A673 (cell line): ENCODE data around the gene ANTKMT. TPM values are rescaled to one million over a fixed set of nuclear protein-coding genes. Genes with fewer than 3 reads are reported as not detected.

ENCODE experiments used
- BruUV-seq: library from RNA; stranded (reverse); fragments of 400-500 nt; replicated peaks from 2 replicates; lab custom pipeline; 2021; lab: Mats Ljungman, UMichigan
- CTCF ChIA-PET: fragments of 300-600 bp; sonication (Branson Sonifier 250); formaldehyde crosslinking; loops from one replicate; lab custom pipeline; 2022; ENCODE audit warnings: antibody characterized with exemption; lab: Charles Lee
- POLR2A ChIA-PET: fragments of 300-600 bp; sonication (Branson Sonifier 250); formaldehyde crosslinking; loops from one replicate; lab custom pipeline; 2022; ENCODE audit warnings: antibody characterized with exemption; ENCODE audit not compliant: low non-redundant PET; lab: Charles Lee
- DNase-seq: peaks from one replicate; pipeline ENCODE4 v3.0.0-alpha.2; 2015; ENCODE audit warnings: low spot score
- H3K27ac ChIP-seq: fragments of 200-600 bp; sonication (generic); 2 replicates; pipeline ENCODE4 v1.5.1; 2016; ENCODE audit warnings: mixed run types, low read depth, mild to moderate bottlenecking, mixed read lengths, antibody characterized with exemption, low read length; ENCODE audit not compliant: poor library complexity, severe bottlenecking
- H3K27me3 ChIP-seq: fragments of 200-600 bp; sonication (generic); replicated peaks from 2 replicates; pipeline ENCODE4 v1.6.1; 2017; ENCODE audit warnings: mixed run types, low read depth, mild to moderate bottlenecking, mixed read lengths, antibody characterized with exemption, low read length; ENCODE audit not compliant: insufficient read depth, poor library complexity
- H3K36me3 ChIP-seq: fragments of 200-600 bp; sonication (generic); 2 replicates; pipeline ENCODE4 v1.6.1; 2016; ENCODE audit warnings: mixed run types, mild to moderate bottlenecking, mixed read lengths, antibody characterized with exemption, low read length; ENCODE audit not compliant: insufficient read depth, poor library complexity, severe bottlenecking
- H3K4me1 ChIP-seq: fragments of 200-600 bp; sonication (generic); 2 replicates; pipeline ENCODE4 v1.6.1; 2017; ENCODE audit warnings: mixed run types, mild to moderate bottlenecking, mixed read lengths, antibody characterized with exemption, low read length; ENCODE audit not compliant: insufficient read depth, poor library complexity, severe bottlenecking
- H3K4me3 ChIP-seq: fragments of 200-600 bp; sonication (generic); 2 replicates; pipeline ENCODE4 v1.5.1; 2016; ENCODE audit warnings: low read depth, mixed run types, mild to moderate bottlenecking, mixed read lengths, low read length; ENCODE audit not compliant: poor library complexity, severe bottlenecking
- H3K9me3 ChIP-seq: fragments of 200-600 bp; sonication (generic); 2 replicates; pipeline ENCODE4 v1.6.1; 2016; ENCODE audit warnings: mixed run types, low read depth, mild to moderate bottlenecking, mixed read lengths, antibody characterized with exemption, low read length; ENCODE audit not compliant: poor library complexity, severe bottlenecking
- EZH2 ChIP-seq: fragments of 200-600 bp; sonication (generic); IDR thresholded peaks from 2 replicates; pipeline ENCODE4 v1.6.1; 2017; ENCODE audit warnings: borderline replicate concordance, low read depth, mild to moderate bottlenecking, mixed read lengths, antibody characterized with exemption, low read length; ENCODE audit not compliant: poor library complexity, severe bottlenecking
- intact Hi-C: fragments of 100-400 bp; cut with micrococcal nuclease; formaldehyde crosslinking; loops from one replicate; pipeline ENCODE4 v1.10.0; 2022; ENCODE audit not compliant: unreplicated experiment
- total RNA-seq: library from RNA; stranded (reverse); gene quantifications from 2 replicates; pipeline ENCODE4 v1.2.3, GENCODE V29; 2021
- TF ChIP-seq, protein P1 (sequence below): fragments of 300-800, 200-600 bp; sonication (generic); conservative IDR thresholded peaks from 2 replicates; pipeline ENCODE4 v1.5.1; 2017; ENCODE audit warnings: low read depth, mild to moderate bottlenecking, antibody characterized with exemption, low read length, moderate library complexity, mixed read lengths

ANTKMT gene
- total RNA-seq, 1 experiment from 2014 or later, result 21.2 TPM

DNA sequence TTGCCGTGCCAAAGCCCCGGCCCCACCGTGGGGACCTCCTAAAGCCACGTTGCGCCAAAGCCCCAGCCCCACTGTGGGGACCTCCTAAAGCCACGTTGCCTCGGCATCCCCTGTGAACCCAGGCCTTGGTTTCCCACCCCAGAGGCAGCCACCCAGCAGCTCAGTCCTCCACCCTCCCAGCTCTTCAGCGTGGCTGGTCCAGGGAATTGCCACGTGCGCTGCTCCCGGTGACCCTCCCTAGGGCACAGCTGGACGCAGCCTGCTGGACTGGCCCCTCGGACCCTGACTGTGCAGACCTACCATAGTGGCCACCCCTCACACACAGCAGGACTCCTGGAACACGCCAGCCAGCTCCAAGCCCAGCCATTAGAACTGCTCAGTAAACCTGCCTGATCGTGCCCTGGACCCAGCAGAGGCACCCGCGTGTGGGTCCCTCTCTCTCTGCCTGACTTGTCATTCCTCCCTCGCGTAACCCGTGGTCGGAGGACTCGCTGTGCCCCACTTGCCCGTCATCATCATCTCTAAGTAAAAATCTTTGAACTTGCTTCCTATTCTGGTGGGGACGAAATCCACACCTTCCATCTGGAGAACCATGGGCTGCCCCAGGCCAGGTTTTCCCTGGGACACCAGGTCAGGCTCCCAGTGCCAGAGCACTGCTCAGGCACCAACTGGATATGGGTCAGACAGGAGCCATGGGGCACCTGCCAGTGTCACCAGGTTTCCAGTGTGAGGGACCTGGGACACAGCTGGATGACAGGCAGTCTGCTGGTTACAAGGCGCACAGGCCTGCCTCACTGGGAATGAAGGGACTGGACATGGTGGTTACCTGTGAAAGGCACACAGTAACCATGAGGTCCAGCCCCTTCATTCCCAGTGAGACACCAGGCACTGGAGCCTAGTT, 14.3 kb downstream of the ANTKMT start:
- peaks cover 18% of the 10 kb centered on the region for H3K36me3 ChIP-seq
- H3K9me3 ChIP-seq, result no peaks in the 10 kb centered on the region
- no peak overlapping the region for H3K4me3 ChIP-seq
- TF ChIP-seq, protein P1, sequence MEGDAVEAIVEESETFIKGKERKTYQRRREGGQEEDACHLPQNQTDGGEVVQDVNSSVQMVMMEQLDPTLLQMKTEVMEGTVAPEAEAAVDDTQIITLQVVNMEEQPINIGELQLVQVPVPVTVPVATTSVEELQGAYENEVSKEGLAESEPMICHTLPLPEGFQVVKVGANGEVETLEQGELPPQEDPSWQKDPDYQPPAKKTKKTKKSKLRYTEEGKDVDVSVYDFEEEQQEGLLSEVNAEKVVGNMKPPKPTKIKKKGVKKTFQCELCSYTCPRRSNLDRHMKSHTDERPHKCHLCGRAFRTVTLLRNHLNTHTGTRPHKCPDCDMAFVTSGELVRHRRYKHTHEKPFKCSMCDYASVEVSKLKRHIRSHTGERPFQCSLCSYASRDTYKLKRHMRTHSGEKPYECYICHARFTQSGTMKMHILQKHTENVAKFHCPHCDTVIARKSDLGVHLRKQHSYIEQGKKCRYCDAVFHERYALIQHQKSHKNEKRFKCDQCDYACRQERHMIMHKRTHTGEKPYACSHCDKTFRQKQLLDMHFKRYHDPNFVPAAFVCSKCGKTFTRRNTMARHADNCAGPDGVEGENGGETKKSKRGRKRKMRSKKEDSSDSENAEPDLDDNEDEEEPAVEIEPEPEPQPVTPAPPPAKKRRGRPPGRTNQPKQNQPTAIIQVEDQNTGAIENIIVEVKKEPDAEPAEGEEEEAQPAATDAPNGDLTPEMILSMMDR, result no peak
- no peak for TF ChIP-seq EZH2
- H3K4me1 ChIP-seq, result peaks cover 5% of the 10 kb centered on the region
- H3K27ac ChIP-seq, result no peak overlapping the region
- CTCF ChIA-PET, result no interaction called here
- POLR2A ChIA-PET, result no interaction called here
- intact Hi-C loops, result no loop called here
- BruUV-seq, result no TSS peak
- no peaks in the 10 kb centered on the region for H3K27me3 ChIP-seq
- no peak for DNase-seq

DNA sequence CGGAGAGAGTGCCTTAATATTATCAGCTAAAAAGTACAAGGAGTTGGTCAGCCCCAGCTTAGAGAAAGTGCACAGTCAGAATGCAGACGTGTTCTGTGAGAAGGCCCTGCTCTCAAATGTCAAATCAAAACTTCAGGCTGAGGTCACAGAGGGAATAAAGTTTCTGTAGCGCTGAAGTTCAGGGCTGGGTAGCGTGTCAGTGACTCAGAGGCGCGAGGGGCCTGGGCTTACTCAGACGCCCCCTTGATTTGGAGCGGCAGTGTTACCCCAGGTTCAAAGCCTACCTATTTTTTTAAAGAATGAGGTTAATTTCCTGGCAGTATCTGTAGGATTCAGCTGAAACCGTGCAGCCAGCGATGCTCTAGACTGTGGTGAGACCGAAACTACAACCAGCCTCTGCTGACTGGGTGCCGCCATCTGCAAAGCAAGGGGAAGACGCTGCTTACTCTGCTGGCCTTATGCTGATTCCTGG, 15.1 kb downstream of the ANTKMT start:
- DNase-seq, result no peak
- no peaks in the 10 kb centered on the region for H3K9me3 ChIP-seq
- no peak overlapping the region for H3K27ac ChIP-seq
- intact Hi-C loops, result no loop called here
- TF ChIP-seq, protein P1, result no peak
- TF ChIP-seq EZH2, result no peak
- POLR2A ChIA-PET, result no interaction called here
- no peak overlapping the region for H3K4me3 ChIP-seq
- no TSS peak for BruUV-seq
- H3K27me3 ChIP-seq, result no peaks in the 10 kb centered on the region
- H3K36me3 ChIP-seq, result peaks cover 18% of the 10 kb centered on the region
- H3K4me1 ChIP-seq, result peaks cover 5% of the 10 kb centered on the region
- CTCF ChIA-PET, result no interaction called here

DNA sequence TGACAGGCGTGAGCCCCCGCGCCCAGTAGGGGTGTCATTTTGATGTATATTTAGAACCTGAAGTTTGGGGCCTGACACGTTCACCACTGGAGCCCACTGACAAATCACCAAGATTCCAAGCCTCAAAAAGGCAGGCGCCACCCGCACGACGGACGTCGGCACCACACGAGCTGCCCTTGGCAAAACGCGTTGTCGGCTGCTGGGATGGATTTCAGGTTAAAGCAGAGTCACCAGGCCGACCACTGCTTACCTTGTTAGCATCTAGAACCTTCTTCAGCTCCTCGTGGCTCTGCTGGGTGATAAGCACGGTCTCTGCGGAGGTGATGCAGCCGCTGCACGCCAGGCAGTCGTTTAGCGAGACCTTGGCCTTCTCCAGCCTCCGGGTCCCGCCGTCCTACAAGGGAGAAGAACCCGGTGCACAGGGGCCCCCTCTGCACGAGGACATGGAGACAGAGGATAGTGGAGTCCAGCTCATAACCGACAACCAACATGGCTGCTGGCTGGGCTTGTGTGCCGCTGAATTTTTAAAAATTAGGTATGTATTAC, 16.1 kb downstream of the ANTKMT start:
- Histone ChIP-seq H3K27ac (no peak overlapping the region), H3K9me3 (no peaks in the 10 kb centered on the region), H3K27me3 (no peaks in the 10 kb centered on the region), H3K4me3 (no peak overlapping the region), H3K4me1 (peaks cover 5% of the 10 kb centered on the region), H3K36me3 (peaks cover 18% of the 10 kb centered on the region)
- intact Hi-C loops, result no loop called here
- ChIA-PET CTCF (no interaction called here), POLR2A (no interaction called here)
- DNase-seq, result no peak
- no peak for TF ChIP-seq EZH2
- TF ChIP-seq, protein P1, result no peak
- BruUV-seq, result no TSS peak
